Panc1 (cell line): ENCODE measurements around the gene FXYD4.

Experiments used
- CTCF ChIP-seq: fragments of 450-650 bp; IDR thresholded peaks from 2 replicates; pipeline ENCODE4 v1.5.1; 2017; ENCODE audit warnings: mild to moderate bottlenecking
- POLR2AphosphoS5 ChIP-seq: IDR thresholded peaks from 2 replicates; pipeline ENCODE4 v1.6.1; 2012; ENCODE audit warnings: mild to moderate bottlenecking, low read depth, low read length, moderate library complexity

- TF ChIP-seq CTCF (no peak), POLR2AphosphoS5 (no peak)
These were observed 49.7 kb downstream of the FXYD4 start for GRCh38 chr10:43421201-43421507.
